ENCODE results near the gene LMOD1.
"Not testable (repeated sequence)": the region's sequence is repeated elsewhere in the genome, so short reads cannot be mapped to it uniquely, and the experiment has no call there.

LMOD1 gene

GRCh38 chr1:201947697-201948008 lies 1.3 kb upstream of the LMOD1 start:
- no peak for DNase-seq (ENCODE audit: low spot score)

- DNase-seq (ENCODE audit: low spot score), result no peak
These were observed 505 bp downstream of the LMOD1 start for GRCh38 chr1:201945863-201946223.

- DNase-seq (ENCODE audit: low spot score), result no peak
These were observed 1.2 kb downstream of the LMOD1 start for GRCh38 chr1:201945157-201945556.

DNA sequence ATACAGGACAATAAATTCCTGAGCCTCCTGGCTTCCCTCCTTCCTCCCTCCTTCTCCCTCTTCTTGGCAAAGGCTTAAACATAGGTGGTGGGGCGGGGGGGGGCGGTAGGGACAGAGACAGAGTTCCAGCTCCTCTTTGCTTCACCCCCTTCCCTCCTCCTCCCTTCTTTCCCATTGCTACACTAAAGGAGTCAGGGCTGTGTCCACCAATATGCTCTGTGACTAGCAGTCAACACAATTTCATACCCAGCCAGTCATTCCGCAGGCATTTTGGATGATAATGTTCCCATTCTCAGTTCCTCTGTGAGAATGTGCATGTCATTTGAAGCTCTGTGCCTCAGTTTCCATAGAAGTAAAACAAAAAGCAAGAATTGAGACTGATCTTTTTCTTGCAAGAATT lies 1.7 kb downstream of the LMOD1 start:
- DNase-seq (ENCODE audit: low spot score), result no peak

GRCh38 chr1:201944002-201944401 lies 2.3 kb downstream of the LMOD1 start:
- no peak for DNase-seq (ENCODE audit: low spot score)

DNA sequence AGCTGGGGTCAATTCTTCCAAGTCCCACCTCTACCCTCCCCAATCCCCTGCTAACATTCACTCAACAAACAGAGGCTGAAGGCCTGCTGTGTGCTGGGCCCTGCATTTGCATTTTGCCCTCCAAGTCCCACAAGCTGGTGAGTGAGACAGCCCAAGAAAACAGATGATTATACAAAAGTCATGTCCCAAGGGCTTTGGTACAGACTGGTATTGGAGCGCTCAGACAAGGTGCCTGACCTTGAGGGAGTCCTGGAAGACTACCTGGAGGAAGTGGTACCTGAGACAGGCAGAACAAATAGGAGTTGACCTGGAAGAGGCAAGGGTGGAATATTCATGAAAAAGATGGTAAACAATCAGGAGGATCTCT lies 4.2 kb downstream of the LMOD1 start:
- DNase-seq (ENCODE audit: low spot score), result no peak

DNA sequence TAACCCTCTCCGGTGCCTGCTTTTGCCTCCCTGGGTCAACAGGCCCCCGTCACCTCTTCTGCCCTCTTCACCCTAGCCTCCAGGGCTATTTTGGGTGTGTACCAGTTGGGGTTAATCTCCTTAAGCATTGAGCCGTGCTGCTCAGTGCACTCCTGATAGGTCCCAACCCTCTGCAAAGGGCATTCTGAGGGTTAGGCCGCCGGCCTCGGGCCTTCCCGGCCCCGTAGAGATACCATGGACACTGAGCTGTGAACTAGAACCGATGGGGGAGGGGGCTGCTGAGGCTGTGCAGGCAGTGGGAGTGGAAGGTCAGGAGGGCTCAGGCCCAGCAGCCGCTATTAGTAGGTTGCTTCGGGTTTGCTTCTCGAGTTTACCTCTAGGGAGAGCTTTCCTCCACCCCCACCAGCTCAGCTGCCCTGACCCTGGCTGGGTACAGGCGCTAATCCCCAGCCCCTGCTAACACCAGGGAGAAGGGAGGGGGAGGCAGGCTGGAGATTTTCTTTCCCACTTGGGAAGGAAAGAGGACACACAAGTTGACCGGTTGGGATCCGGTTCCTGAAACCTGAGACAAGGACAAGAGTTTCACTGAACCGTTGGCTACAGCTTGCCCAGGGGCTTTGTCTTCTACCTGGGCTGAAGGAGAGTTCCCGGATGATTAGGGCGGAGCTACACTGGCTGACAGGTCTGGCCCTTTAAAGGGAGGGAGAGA lies 4.8 kb downstream of the LMOD1 start:
- DNase-seq (ENCODE audit: low spot score), result peak; percentile 69

DNA sequence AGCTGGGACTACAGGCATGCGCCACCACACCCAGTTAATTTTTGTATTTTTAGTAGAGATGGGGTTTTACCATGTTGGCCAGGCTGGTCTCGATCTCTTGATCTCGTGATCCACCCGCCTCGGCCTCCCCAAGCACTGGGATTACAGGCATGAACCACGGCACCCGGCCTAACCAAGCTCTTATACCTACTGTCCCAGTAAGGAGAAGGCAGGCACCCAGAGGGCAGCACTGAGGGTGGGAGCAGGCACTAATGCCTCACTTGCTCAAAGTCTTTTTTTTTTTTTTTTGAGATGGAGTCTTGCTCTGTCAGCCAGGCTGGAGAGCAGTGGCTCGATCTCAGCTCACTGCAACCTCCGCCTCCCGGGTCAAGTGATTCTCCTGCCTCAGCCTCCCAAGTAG lies 6.0 kb downstream of the LMOD1 start:
- DNase-seq (ENCODE audit: low spot score), result not testable (repeated sequence)

DNA sequence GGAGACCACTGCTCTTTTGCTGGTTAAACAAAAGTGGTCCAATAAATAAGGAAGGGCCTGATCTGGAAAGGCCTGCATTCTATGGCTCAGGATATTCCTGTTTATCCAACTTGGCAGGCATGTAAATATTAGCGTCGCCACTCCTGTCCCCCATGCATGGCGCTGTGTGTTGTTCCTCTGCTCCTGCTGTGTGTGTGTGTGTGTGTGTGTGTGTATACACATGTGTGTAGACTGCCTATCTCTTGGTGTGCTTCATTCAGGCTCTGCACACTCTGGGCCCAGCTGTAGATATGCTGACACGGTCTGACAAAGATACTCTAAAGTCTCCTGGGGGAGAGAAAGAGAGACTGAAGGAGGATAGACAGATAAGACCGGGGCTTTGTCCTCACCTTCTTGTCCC lies 6.8 kb downstream of the LMOD1 start:
- no peak for DNase-seq (ENCODE audit: low spot score)

DNA sequence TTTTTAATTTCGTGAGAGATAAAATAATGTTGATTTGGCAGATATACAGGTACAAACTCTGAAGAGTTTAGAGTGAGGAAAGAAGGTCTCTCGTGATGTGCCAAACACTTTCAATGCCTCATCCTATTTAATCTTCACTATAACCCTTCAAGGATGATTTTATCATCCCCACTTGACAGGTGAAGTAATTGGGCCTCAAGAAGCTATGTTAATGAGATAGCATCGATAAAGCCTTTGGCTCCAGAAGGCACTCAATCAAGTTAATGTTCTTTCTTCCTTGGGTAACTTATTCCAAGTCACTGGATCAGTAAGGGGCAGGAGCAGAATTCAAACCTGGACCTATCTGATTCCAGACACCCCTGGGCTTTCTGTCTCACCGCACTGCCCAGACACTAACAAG lies 7.2 kb downstream of the LMOD1 start:
- no peak for DNase-seq (ENCODE audit: low spot score)

DNA sequence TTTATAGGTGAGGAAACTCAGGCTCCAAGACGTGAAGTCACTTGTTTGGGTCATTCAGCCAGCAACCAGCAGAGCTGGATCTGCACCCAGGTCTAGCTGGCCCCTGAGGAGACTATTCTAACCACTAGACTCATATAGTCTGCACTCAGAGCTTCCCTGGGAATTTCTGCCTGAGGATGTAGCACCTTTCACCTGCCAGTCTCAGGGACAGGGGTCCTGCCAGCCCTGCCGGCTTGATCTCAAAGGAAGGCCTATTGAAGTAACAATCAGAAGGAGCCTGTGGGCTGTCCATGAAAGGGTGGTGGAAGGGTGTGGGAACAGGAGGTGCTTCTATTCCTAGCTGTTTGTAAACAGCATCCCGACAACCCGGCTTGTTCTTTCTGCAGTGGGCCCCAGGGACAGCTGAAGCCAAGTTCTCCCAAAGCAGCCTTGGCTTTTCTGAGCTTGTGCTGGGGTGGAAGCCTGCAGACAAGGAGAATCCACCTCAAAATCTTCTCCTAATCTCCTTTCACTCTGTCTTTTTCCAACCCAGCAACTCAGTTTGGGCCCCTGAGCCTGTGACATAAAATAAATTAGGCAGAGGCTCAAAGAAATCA lies 7.8 kb downstream of the LMOD1 start:
- DNase-seq (ENCODE audit: low spot score), result no peak

DNA sequence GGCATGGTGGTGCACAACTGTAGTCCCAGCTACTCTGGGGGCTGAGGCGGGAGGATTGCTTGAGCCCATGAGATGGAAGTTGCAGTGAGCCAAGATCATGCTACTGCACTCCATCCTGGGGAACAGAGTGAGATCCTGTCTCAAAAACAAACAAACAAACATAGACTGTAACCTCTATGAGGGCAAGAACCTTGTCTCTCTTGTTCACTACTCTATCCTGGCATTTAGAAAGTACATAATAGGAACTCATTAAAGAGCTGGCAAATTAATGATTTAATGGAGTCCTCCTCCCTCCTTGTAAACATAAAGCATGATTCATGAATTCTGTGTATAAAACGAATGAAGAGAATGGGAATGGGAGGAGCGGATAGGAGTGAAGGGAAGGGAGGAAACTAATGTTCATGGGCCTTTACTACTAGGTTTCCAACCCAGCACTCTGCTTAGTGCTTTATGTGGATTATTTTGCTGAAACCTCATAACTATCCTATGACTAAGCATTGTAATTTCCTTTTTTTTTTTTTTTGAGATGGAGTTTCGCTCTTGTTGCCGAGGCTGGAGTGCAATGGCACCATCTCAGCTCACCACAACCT lies 8.6 kb downstream of the LMOD1 start:
- no peak for DNase-seq (ENCODE audit: low spot score)

DNA sequence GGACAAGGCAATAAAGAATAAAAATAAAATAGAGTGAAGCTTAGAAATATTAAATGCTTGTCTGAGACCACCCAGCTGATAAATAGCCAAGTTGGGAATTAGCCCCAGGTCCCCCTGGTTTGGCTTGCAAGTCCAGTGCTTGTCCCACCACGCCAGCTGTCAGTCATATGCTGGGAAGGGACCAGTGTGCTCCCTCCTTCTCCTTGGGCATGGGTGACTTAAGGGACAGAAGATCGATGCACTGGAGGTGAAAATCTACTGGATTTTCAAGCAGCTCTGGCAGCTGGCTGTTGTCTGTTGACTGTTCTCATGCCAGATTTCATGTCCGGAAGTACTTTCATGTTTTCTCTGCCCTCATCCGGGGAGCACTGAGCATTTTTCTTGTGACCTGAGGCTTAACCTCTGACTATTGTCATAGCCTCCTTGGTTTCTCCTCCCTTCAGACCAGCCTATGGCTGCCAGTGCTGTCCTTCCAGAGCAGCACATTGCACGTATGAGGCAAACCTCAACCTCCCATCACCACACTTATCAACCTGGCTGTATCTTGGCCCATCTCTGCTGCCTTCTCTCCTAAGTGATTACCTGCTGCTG lies 12.4 kb downstream of the LMOD1 start:
- no peak for DNase-seq (ENCODE audit: low spot score)

DNA sequence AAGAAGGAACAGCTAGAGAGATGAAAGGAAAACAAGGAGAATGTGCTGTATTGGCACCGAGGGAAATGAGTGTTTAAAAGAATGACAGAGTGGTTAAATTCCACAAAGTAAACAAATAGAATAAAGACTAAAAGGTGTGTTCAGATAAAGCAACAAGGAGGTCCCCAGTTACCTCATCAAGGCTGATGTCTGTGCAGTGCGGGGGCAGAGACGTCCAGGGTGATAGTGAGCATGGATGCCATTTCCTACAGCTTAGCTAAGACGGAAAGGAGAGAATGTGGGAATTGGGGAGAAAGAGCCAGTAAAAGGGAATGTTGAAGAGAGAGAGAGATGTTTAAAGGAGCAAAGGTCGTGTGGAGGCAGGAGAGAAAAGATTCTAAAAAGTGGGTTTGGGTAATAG lies 15.5 kb downstream of the LMOD1 start:
- no peak for DNase-seq (ENCODE audit: low spot score)

DNA sequence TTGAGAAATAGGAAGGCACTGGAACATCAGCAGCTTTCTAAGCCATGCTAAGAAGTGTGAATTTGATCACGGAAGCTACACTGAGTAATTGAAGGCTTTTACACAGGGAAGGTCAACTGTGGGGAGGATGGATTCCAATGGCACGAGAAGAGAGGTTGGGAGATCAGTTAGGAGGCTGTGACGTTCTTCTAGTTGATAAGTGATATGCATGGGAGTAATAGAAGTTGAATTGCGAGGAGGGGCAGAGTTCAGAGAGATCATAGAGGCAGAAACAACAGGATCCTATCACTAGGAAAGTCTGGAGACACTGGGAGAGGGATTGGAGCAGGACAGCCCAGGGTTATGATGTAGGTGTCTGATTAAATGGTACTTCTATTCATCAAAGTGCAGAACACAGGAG lies 16.2 kb downstream of the LMOD1 start:
- DNase-seq (ENCODE audit: low spot score), result no peak

GRCh38 chr1:201928266-201928665 lies 18.1 kb downstream of the LMOD1 start:
- DNase-seq (ENCODE audit: low spot score), result no peak

DNA sequence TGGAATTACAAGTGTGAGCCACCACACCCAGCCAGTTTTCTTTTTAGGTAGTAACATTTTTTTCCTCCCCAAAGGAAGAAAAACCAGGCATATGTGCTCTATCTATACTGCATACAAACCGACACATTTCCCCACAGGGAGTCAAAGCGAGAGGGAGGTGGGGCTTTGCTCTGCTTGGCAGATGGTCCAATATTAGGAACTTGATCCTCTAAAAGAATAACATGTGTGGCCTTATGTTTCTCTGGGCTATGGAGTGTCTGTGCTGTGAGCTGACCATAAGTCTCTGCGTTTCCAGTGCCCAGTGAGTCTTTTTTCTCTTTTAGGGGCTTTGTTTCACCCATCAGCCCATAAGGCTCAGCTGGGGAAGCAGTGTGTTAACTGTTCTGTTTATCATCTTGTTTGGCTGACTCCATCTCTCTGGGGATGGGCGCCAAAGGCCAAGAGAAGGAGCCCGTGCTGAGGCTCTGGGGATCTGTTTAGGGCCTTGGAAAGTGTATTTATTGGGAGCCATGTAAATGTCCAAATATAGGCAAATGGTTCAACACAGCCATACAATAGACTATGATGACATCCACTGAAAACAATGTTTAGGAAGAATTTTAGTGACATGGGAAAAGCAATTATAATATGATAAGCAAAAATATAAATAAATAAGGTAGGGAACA lies 20.2 kb downstream of the LMOD1 start:
- DNase-seq (ENCODE audit: low spot score), result peak; percentile 78

- DNase-seq (ENCODE audit: low spot score), result no peak
These were observed 21.1 kb downstream of the LMOD1 start for GRCh38 chr1:201925301-201925567.

DNA sequence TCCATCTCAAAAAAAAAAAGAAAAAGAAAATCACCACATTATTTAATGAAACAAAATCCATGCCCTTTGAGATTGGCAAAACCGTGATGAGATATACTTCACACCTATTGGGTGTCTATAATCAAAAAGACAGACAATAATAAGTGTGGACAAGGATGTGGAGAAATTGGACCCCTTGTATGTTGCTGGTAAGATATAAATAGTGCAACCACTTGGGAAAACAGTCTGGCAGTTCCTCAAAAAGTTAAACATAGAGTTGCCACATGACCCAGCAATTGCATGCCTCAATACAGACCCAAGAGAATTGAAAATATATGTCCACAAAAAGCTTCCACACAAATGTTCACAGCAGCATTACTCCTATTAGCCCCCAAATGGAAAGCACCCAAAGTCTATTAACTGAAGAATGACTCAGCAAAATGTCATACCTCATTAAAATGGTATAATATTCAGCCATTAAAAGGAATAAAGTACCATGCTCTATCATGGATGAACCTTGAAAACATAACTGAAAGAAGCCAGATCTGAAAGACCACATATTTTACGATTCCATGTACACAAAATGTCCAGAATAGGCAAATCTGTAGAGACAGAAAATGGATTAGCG lies 24.3 kb downstream of the LMOD1 start:
- no peak for DNase-seq (ENCODE audit: low spot score)

DNA sequence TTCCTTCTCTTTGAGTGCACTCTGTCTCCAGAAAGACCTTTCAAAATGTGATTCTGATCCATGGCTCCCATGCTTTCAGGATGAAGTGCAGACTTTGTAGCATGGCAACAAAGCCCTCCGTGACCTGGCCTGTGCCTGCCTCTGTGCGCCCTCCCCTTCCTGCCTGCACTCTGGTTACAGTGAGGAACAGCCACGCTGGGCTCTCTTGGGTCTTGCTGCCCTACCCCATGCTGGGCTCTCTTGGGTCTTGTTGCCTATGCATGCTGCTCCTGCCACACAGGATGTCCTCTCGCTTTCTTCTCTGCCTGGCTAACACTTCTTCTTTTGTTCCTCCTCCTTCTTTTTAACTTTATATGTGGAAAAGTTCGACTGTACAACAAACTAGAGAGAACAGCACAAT lies 28.0 kb downstream of the LMOD1 start:
- no peak for DNase-seq (ENCODE audit: low spot score)

DNA sequence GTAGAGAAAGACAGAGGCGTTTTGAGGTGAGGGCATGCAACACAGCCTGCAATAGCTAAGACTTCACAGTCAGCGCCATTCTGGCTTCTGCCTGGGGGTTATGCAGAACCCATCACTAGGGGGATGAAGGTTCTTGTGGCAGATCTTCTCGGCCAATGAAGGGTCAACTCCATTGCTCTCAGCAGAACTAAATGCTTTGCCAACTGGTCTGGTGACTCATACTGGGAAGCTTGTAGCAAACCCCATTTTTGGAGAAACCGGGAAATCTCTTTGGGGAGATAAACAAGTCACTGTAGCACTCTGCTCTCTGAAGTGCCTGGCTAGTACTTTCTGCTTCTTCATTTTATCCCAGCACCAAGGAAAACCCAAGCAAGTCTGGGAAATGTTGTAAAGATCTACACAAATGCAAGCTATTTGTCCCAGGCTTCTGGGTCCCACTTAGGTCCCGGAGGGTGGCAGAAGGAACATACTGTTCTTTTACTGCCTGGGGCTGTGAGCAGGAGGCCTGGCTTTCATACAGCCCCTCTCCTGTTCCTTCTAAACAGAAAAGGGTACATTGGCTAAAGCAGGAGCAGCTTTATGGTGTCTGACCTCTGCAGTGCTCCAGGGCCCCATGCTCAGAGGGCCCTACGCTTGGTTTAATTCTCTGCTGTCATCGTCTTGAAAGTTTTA lies 28.9 kb downstream of the LMOD1 start:
- DNase-seq (ENCODE audit: low spot score), result no peak

GRCh38 chr1:201916649-201917249 lies 29.6 kb downstream of the LMOD1 start:
- DNase-seq (ENCODE audit: low spot score), result no peak
